DMS79 (cell line): Measurements from ENCODE around the gene ZNF281.

Experiments
- DNase-seq: peaks from one replicate; lab custom pipeline; 2025; lab: John Stamatoyannopoulos, UW

ZNF281 gene

GRCh38 chr1:200388791-200389190 is 21.0 kb downstream of the ZNF281 start:
- DNase-seq, result no peak

- no peak for DNase-seq
These were observed 23.4 kb downstream of the ZNF281 start for GRCh38 chr1:200386416-200386815.

GRCh38 chr1:200384818-200385390 is 24.9 kb downstream of the ZNF281 start:
- DNase-seq, result no peak

GRCh38 chr1:200381256-200381984 is 28.4 kb downstream of the ZNF281 start:
- no peak for DNase-seq

- no peak for DNase-seq
These were observed 29.2 kb downstream of the ZNF281 start for GRCh38 chr1:200380589-200381021.

GRCh38 chr1:200379940-200380588 is 29.8 kb downstream of the ZNF281 start:
- DNase-seq, result no peak

- no peak for DNase-seq
These were observed 30.4 kb downstream of the ZNF281 start for GRCh38 chr1:200379432-200379757.

GRCh38 chr1:200378096-200378495 is 31.7 kb downstream of the ZNF281 start:
- no peak for DNase-seq

- no peak for DNase-seq
These were observed 33.3 kb downstream of the ZNF281 start for GRCh38 chr1:200376528-200376927.

- DNase-seq, result no peak
These were observed 35.1 kb downstream of the ZNF281 start for GRCh38 chr1:200374569-200375295.

GRCh38 chr1:200373811-200374231 is 36.0 kb downstream of the ZNF281 start:
- no peak for DNase-seq

- DNase-seq, result no peak
These were observed 37.0 kb downstream of the ZNF281 start for GRCh38 chr1:200372885-200373181.

GRCh38 chr1:200372095-200372884 is 37.5 kb downstream of the ZNF281 start:
- DNase-seq, result no peak

GRCh38 chr1:200369706-200370105 is 40.1 kb downstream of the ZNF281 start:
- no peak for DNase-seq

- DNase-seq, result no peak
These were observed 40.7 kb downstream of the ZNF281 start for GRCh38 chr1:200369131-200369530.

GRCh38 chr1:200368556-200368955 is 41.3 kb downstream of the ZNF281 start:
- no peak for DNase-seq

- no peak for DNase-seq
These were observed 41.8 kb downstream of the ZNF281 start for GRCh38 chr1:200367841-200368534.

GRCh38 chr1:200366577-200367253 is 43.1 kb downstream of the ZNF281 start:
- DNase-seq, result no peak

- no peak for DNase-seq
These were observed 43.9 kb downstream of the ZNF281 start for GRCh38 chr1:200365897-200366426.

GRCh38 chr1:200364831-200365230 is 45.0 kb downstream of the ZNF281 start:
- no peak for DNase-seq
